GM10266 (cell line): ENCODE data around the gene PPP1R27.
A peak's percentile ranks its signal among the peaks of the same experiment; 100 is the strongest.

Experiments used
- DNase-seq: peaks from one replicate; pipeline ENCODE4 v3.0.0; 2012; ENCODE audit errors: extremely low spot score
- CTCF ChIP-seq: IDR thresholded peaks from 2 replicates; pipeline ENCODE4 v1.5.1; 2012; ENCODE audit warnings: mild to moderate bottlenecking, low read depth; ENCODE audit not compliant: control insufficient read depth, insufficient read depth; ENCODE audit errors: missing control alignments

PPP1R27 gene

DNA sequence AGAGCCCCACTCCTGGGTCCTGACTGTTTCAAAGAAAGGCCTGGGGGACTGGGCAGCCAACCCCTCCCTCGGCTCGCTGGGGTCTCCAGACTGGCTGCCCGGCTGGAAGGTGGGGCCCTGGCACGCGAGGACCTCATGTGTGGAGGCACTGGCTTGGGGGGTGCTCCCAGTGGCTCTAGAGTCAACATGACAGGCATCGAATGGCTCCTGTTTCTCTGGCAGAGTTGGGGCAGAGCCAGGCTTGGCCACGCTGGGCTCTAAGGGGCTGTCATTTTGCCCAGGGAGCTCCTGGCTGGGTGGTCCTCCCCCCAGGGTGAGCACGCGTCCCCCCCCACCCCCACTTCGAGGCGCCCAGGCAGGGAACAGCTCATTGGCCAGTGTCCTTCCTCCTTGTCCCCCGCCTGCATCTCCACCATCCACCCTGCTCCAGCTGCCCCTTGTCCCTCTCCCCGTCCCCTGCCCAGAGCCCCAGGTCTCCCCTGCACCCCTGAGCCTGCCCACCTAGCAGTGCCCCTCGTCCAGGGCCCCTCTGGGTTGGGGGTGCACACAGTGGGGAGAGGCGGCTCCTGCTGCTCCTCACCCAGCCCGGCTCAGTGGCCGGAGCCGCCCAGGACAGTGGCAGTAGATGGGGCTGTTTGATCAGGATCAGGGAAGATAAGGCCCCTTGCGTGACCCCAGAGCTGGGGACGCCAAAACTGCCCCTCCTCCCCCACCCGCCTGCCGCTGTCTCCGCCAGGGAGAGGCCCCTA, 28.2 kb downstream of the PPP1R27 start:
- no peak for TF ChIP-seq CTCF
- peak; percentile 30 for DNase-seq

- TF ChIP-seq CTCF = no peak
Measured at GRCh38 chr17:81805707-81806460, 29.0 kb downstream of the PPP1R27 start.

GRCh38 chr17:81804559-81805399, 30.1 kb downstream of the PPP1R27 start:
- no peak for TF ChIP-seq CTCF
- peak; percentile 37 for DNase-seq

More at GRCh38 chr17:81805707-81806460, 29.0 kb downstream of the PPP1R27 start:
- no peak for DNase-seq

- no peak for TF ChIP-seq CTCF
- peak; percentile 45 for DNase-seq
Measured at GRCh38 chr17:81803728-81804558, 30.9 kb downstream of the PPP1R27 start, which contains the start of gene GCGR. Gene GCGR, plus strand, starts transcription at chr17:81804150. Its CDS starts 4,869 bp downstream, at chr17:81809019.

GRCh38 chr17:81802856-81803643, 31.8 kb downstream of the PPP1R27 start:
- peak; percentile 28 for DNase-seq
- TF ChIP-seq CTCF = no peak

DNA sequence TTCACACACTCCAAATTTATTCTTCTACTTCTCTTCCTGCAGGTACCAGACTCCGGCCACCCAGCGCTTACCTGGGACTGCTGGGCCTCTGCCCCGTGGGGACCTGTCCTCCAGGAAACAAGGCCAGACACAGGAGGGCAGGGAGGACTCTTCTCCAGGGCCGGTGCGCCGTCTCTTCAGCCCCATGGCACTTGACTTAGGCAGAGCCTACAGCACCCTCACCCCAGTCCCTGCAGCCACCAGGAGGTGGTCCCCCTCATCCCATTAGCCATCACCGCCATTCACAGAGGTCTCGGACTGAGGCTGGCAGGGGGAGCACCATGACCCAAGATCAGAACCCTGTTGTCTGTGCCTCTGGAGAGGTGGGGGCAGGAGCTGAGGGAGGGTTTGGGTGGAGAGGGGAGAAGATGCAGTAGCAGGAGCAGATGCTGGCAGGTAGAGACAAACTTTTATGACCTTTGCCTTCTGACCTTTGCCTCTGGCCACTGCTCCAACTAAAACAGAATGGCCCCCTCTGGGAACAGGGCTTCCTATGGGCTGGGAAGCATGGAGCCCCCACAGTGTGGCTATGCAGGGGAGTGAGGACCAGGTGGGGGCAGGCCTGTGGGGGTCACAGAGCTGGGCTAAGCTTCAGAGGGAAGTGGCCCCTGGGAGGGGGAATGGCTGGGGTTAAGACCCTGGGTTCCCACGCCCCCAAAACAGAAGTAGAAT, 32.6 kb downstream of the PPP1R27 start:
- no peak for TF ChIP-seq CTCF
- no peak for DNase-seq
